ENCODE data around the gene KRCC1.

DNA sequence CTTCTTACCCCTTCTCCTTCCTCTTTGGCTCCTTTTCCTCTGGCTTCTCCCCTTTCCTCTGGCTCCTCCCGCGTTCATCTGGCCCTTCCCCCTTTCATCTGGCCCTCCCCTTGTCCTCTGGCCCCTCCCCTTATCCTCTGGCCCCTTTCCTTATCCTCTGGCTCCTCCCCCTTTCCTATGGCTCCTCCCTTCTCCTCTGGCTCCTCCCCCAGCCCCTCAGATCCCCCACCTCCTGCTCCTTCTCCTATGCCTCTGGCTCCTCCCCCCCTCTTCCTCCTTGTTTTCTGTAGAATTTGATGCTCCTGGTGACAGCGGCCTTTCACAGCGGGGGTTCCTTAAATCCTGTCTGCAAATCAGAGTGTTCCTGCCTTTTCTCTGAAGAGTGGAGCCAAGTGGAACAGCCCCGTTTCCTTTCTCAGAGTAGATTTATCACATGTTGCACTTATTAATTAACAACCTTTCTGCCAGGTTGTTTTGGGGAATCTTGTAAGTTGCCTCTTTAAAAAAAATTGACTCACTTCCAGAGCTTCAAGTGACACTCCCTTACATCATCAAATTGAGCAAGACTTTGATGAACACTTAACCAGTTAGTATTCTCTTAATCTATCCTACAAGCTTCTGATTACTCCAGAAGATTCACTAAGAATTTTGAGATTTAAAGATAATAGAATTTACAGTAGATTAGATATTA, 44.4 kb upstream of the KRCC1 start:
- TF ChIP-seq POLR2AphosphoS5 (IDR thresholded peaks at IDR 0.05; ENCODE audit: borderline replicate concordance, low read depth, low read length) (no peak), EZH2 (IDR thresholded peaks at IDR 0.05) (no peak), FOXP2 (optimal IDR thresholded peaks at IDR 0.05; ENCODE audit: control extremely low read depth, extremely low read length, insufficient read depth) (no peak)

Data from SK-N-MC (cell line).